BLaER1 (cell line): Measurements from ENCODE around the gene MZF1.
A peak's percentile ranks its signal among the peaks of the same experiment; 100 is the strongest.

ENCODE experiments used
- H3K27ac ChIP-seq: shearing (Covaris generic); formaldehyde crosslinking; 2 replicates; pipeline ENCODE4 v1.8.1; 2022
- H3K27me3 ChIP-seq: shearing (Covaris generic); formaldehyde crosslinking; 2 replicates; pipeline ENCODE4 v1.8.1; 2022
- H3K36me3 ChIP-seq: shearing (Covaris generic); formaldehyde crosslinking; 2 replicates; pipeline ENCODE4 v1.8.1; 2022
- H3K4me1 ChIP-seq: shearing (Covaris generic); formaldehyde crosslinking; 2 replicates; pipeline ENCODE4 v1.8.1; 2022
- H3K4me2 ChIP-seq: shearing (Covaris generic); formaldehyde crosslinking; 2 replicates; pipeline ENCODE4 v1.8.1; 2022
- H3K4me3 ChIP-seq: shearing (Covaris generic); formaldehyde crosslinking; 2 replicates; pipeline ENCODE4 v1.8.1; 2022
- H3K9ac ChIP-seq: shearing (Covaris generic); formaldehyde crosslinking; 2 replicates; pipeline ENCODE4 v1.8.1; 2022
- H3K9me3 ChIP-seq: shearing (Covaris generic); formaldehyde crosslinking; 2 replicates; pipeline ENCODE4 v1.8.1; 2022
- H4K20me1 ChIP-seq: shearing (Covaris generic); formaldehyde crosslinking; 2 replicates; pipeline ENCODE4 v1.8.1; 2022
- Cebpa-rat ChIP-seq: shearing (Covaris generic); IDR thresholded peaks from 2 replicates; pipeline ENCODE4 v1.8.1; 2022

Gene MZF1

GRCh38 chr19:58555369-58555885, 17.7 kb downstream of the MZF1 start:
- H3K9ac ChIP-seq, result peak overlapping the region; percentile 91
- H3K9me3 ChIP-seq, result no peaks in the 10 kb centered on the region
- H3K4me1 ChIP-seq, result peaks cover 48% of the 10 kb centered on the region
- peak overlapping the region; percentile 89 for H3K4me2 ChIP-seq
- no peaks in the 10 kb centered on the region for H3K27me3 ChIP-seq
- H4K20me1 ChIP-seq, result peaks cover 59% of the 10 kb centered on the region
- H3K27ac ChIP-seq, result peak overlapping the region; percentile 91
- H3K36me3 ChIP-seq, result peaks cover 54% of the 10 kb centered on the region
- peak overlapping the region; percentile 78 for H3K4me3 ChIP-seq
- TF ChIP-seq Cebpa-rat, result no peak

GRCh38 chr19:58554494-58555368, 18.4 kb downstream of the MZF1 start, which contains the start of gene CHMP2A:
Gene CHMP2A (minus strand): TSS chr19:58555105. CDS start chr19:58554212, 893 bp downstream.
- Histone ChIP-seq H3K4me1 (peaks cover 48% of the 10 kb centered on the region), H3K27me3 (no peaks in the 10 kb centered on the region), H4K20me1 (peaks cover 66% of the 10 kb centered on the region), H3K9ac (peak within 1 kb of the TSS; percentile 91), H3K4me3 (peak within 1 kb of the TSS; percentile 78), H3K36me3 (peaks cover 60% of the 10 kb centered on the region), H3K27ac (peak within 1 kb of the TSS; percentile 91), H3K9me3 (no peaks in the 10 kb centered on the region), H3K4me2 (peak within 1 kb of the TSS; percentile 89)
- TF ChIP-seq Cebpa-rat, result peak; percentile 62

- no peak for TF ChIP-seq Cebpa-rat
- peaks cover 51% of the 10 kb centered on the region for H3K4me1 ChIP-seq
- peak overlapping the region; percentile 78 for H3K4me3 ChIP-seq
- H3K27me3 ChIP-seq, result no peaks in the 10 kb centered on the region
- no peaks in the 10 kb centered on the region for H3K9me3 ChIP-seq
- peak overlapping the region; percentile 89 for H3K4me2 ChIP-seq
- H3K27ac ChIP-seq, result peak overlapping the region; percentile 91
- H3K9ac ChIP-seq, result peak overlapping the region; percentile 91
- peaks cover 74% of the 10 kb centered on the region for H4K20me1 ChIP-seq
- peaks cover 68% of the 10 kb centered on the region for H3K36me3 ChIP-seq
Measured at GRCh38 chr19:58553799-58554493, 19.2 kb downstream of the MZF1 start.

GRCh38 chr19:58552655-58553054, 20.5 kb downstream of the MZF1 start:
- Histone ChIP-seq H3K9ac (no peak overlapping the region), H3K36me3 (peaks cover 81% of the 10 kb centered on the region), H3K4me3 (no peak overlapping the region), H3K27me3 (no peaks in the 10 kb centered on the region), H3K4me1 (peaks cover 53% of the 10 kb centered on the region), H4K20me1 (peaks cover 82% of the 10 kb centered on the region), H3K27ac (no peak overlapping the region), H3K4me2 (no peak overlapping the region), H3K9me3 (no peaks in the 10 kb centered on the region)
- no peak for TF ChIP-seq Cebpa-rat

DNA sequence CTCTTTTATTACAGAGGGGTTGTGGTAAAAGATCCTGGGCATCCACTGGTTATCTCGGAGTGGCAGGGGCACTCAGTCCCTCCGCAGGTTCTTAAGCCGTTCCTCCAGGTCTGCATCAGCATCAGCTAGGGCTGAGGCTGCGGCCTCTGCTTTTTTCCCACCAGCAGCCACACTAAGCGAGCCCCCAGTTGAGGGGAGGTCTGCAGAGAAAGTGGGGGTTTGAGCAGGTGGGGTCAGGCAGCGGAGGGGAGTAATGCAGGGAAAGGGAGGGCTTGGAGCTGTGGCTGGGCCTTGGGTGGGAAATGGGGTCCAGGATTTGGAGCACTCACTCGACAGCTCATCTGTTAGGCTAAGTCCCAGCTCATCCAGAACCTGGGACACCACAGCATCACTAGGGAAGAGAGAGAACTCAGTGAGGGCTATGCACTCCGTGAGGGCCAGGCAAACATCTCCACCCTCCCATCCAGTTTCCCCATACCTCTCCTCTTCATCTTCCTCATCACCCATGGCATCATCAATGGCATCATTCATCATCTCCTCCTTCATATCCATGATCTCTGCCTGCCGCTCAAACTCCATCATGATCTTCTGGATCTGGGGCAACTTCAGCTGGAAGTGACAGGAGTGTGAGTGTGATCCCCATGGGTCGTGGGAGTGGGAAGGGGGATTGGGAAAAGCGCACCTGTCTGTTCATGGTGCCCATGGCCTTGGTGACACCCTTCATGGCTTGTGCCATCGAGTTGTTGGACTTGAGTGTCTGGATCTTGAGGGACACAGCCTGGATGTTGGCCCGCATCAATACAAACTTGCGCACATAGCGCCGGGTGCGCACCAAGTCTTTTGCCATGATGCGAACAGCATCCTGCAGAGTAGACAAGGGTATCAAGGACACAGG, 21.3 kb downstream of the MZF1 start:
- H3K4me3 ChIP-seq, result no peak overlapping the region
- H3K4me2 ChIP-seq, result no peak overlapping the region
- no peak overlapping the region for H3K27ac ChIP-seq
- no peaks in the 10 kb centered on the region for H3K27me3 ChIP-seq
- no peak for TF ChIP-seq Cebpa-rat
- no peak overlapping the region for H3K9ac ChIP-seq
- H3K4me1 ChIP-seq, result peaks cover 54% of the 10 kb centered on the region
- H3K36me3 ChIP-seq, result peaks cover 85% of the 10 kb centered on the region
- H3K9me3 ChIP-seq, result no peaks in the 10 kb centered on the region
- peaks cover 82% of the 10 kb centered on the region for H4K20me1 ChIP-seq

- H3K27ac ChIP-seq, result no peak overlapping the region
Measured at GRCh38 chr19:58551123-58551497, 22.0 kb downstream of the MZF1 start.

GRCh38 chr19:58550362-58551122, 22.6 kb downstream of the MZF1 start:
- peaks cover 54% of the 10 kb centered on the region for H3K4me1 ChIP-seq
- no peak overlapping the region for H3K4me2 ChIP-seq
- TF ChIP-seq Cebpa-rat, result no peak
- H3K27me3 ChIP-seq, result no peaks in the 10 kb centered on the region
- H4K20me1 ChIP-seq, result peaks cover 87% of the 10 kb centered on the region
- no peak overlapping the region for H3K27ac ChIP-seq
- peaks cover 85% of the 10 kb centered on the region for H3K36me3 ChIP-seq
- H3K4me3 ChIP-seq, result no peak overlapping the region
- H3K9me3 ChIP-seq, result no peaks in the 10 kb centered on the region
- no peak overlapping the region for H3K9ac ChIP-seq

More at GRCh38 chr19:58551123-58551497, 22.0 kb downstream of the MZF1 start:
- no peak overlapping the region for H3K9ac ChIP-seq
- no peaks in the 10 kb centered on the region for H3K9me3 ChIP-seq
- H3K4me1 ChIP-seq, result peaks cover 54% of the 10 kb centered on the region
- H4K20me1 ChIP-seq, result peaks cover 82% of the 10 kb centered on the region
- no peak overlapping the region for H3K4me2 ChIP-seq
- H3K36me3 ChIP-seq, result peaks cover 85% of the 10 kb centered on the region
- H3K4me3 ChIP-seq, result no peak overlapping the region
- H3K27me3 ChIP-seq, result no peaks in the 10 kb centered on the region
- TF ChIP-seq Cebpa-rat, result no peak

- no peak overlapping the region for H3K9ac ChIP-seq
- H4K20me1 ChIP-seq, result peaks cover 95% of the 10 kb centered on the region
- peaks cover 86% of the 10 kb centered on the region for H3K36me3 ChIP-seq
- no peak overlapping the region for H3K4me2 ChIP-seq
- H3K9me3 ChIP-seq, result no peaks in the 10 kb centered on the region
- no peak for TF ChIP-seq Cebpa-rat
- peaks cover 52% of the 10 kb centered on the region for H3K4me1 ChIP-seq
- no peak overlapping the region for H3K4me3 ChIP-seq
- no peaks in the 10 kb centered on the region for H3K27me3 ChIP-seq
- H3K27ac ChIP-seq, result no peak overlapping the region
Measured at GRCh38 chr19:58549664-58550361, 23.3 kb downstream of the MZF1 start.
